HepG2 (cell line): ENCODE measurements around the gene IRF2BPL. TPM values are rescaled to one million over a fixed set of nuclear protein-coding genes. Genes with fewer than 3 reads are reported as not detected.
A peak's percentile ranks its signal among the peaks of the same experiment; 100 is the strongest.

ENCODE experiments used
- CENPX ChIP-seq: sonication (generic); formaldehyde crosslinking; IDR thresholded peaks from 2 replicates; pipeline ENCODE4 v1.9.0; 2021; ENCODE audit warnings: mild to moderate bottlenecking, missing genetic modification reagents, moderate library complexity
- CTCF ChIP-seq: sonication (generic); formaldehyde crosslinking; IDR thresholded peaks from 2 replicates; pipeline ENCODE4 v1.5.0; 2020; ENCODE audit warnings: mild to moderate bottlenecking, missing genetic modification reagents, moderate library complexity
- EZH2 ChIP-seq: conservative IDR thresholded peaks from 2 replicates; pipeline ENCODE4 v1.6.1; 2012; ENCODE audit warnings: mild to moderate bottlenecking, low read depth, low read length, moderate library complexity
- MED8 ChIP-seq: sonication (generic); formaldehyde crosslinking; IDR thresholded peaks from 2 replicates; pipeline ENCODE4 v1.8.1; 2023; ENCODE audit warnings: mild to moderate bottlenecking, missing genetic modification reagents; ENCODE audit not compliant: insufficient replicate concordance
- NR2C2 ChIP-seq: sonication (generic); formaldehyde crosslinking; IDR thresholded peaks from 2 replicates; pipeline ENCODE4 v1.4.0; 2020; ENCODE audit warnings: missing genetic modification reagents, mild to moderate bottlenecking, moderate library complexity, borderline replicate concordance
- PAF1 ChIP-seq: IDR thresholded peaks from 2 replicates; pipeline ENCODE4 v1.6.1; 2016; ENCODE audit warnings: missing genetic modification reagents, missing compliant biosample characterization
- PATZ1 ChIP-seq: sonication (generic); formaldehyde crosslinking; IDR thresholded peaks from 2 replicates; pipeline ENCODE4 v1.4.0; 2020; ENCODE audit warnings: missing genetic modification reagents
- RORA ChIP-seq: sonication (generic); formaldehyde crosslinking; IDR thresholded peaks from 2 replicates; pipeline ENCODE4 v1.5.0; 2020; ENCODE audit warnings: mild to moderate bottlenecking, missing genetic modification reagents, moderate library complexity
- SOX13 ChIP-seq, 3 experiments: fragments of 450-650 bp in 1 of 3; sonication (generic) in 1 of 3; formaldehyde crosslinking in 1 of 3; IDR thresholded peaks in 2 of 3; conservative IDR thresholded peaks in 1 of 3; 2 replicates each; pipeline versions ENCODE4 v1.5.0 to v1.6.1; 2016 to 2020; ENCODE audit warnings: antibody characterized with exemption in 1 of 3, mild to moderate bottlenecking in 1 of 3, missing compliant biosample characterization in 1 of 3, missing genetic modification reagents in 1 of 3, moderate library complexity in 1 of 3
- TMF1 ChIP-seq: sonication (generic); formaldehyde crosslinking; IDR thresholded peaks from 2 replicates; pipeline ENCODE4 v1.8.1; 2022; ENCODE audit warnings: low read depth, missing genetic modification reagents
- XBP1 ChIP-seq: sonication (generic); formaldehyde crosslinking; IDR thresholded peaks from 2 replicates; pipeline ENCODE4 v1.5.0; 2020; ENCODE audit warnings: missing genetic modification reagents
- ZNF142 ChIP-seq: sonication (generic); formaldehyde crosslinking; IDR thresholded peaks from 2 replicates; pipeline ENCODE4 v1.4.0; 2020; ENCODE audit warnings: missing genetic modification reagents
- ZNF460 ChIP-seq: sonication (generic); formaldehyde crosslinking; IDR thresholded peaks from 2 replicates; pipeline ENCODE4 v1.5.1; 2020; ENCODE audit warnings: missing genetic modification reagents, mild to moderate bottlenecking, borderline replicate concordance
- ZNF512 ChIP-seq: sonication (generic); formaldehyde crosslinking; IDR thresholded peaks from 2 replicates; pipeline ENCODE4 v1.4.0; 2020; ENCODE audit warnings: mild to moderate bottlenecking, missing genetic modification reagents
- ZNF563 ChIP-seq: sonication (generic); formaldehyde crosslinking; IDR thresholded peaks from 2 replicates; pipeline ENCODE4 v1.8.0; 2022; ENCODE audit warnings: mild to moderate bottlenecking, moderate library complexity, missing genetic modification reagents
- polyA plus RNA-seq, 8 experiments: library from polyadenylated mRNA; depleted of rRNA in 3 of 8; stranded (reverse) in 7 of 8; unstranded in 1 of 8; fragments of >200 nt; fragmentation: Illumina TruSeq in 4 of 8; extraction: Trizol in 4 of 8; gene quantifications; 2 replicates each; pipeline versions ENCODE4 v1.2.1 to v1.2.3, GENCODE V29; 2011 to 2016; ENCODE audit warnings: low read depth in 4 of 8, missing spikeins in 1 of 8, mixed read lengths in 1 of 8; ENCODE audit not compliant: insufficient read depth in 1 of 8
- total RNA-seq, 5 experiments: library from RNA; depleted of rRNA; stranded (reverse); fragments of >200 nt; fragmentation: Illumina TruSeq; extraction: Trizol; gene quantifications; 2 replicates each; pipeline ENCODE4 v1.2.3, GENCODE V29; 2016; ENCODE audit warnings: low read depth in 1 of 5

Gene IRF2BPL
- total and polyA plus RNA-seq, 2 of the 13 experiments (the other 11 are each of a cell fraction or from before 2014, with no cell fraction given) = 6.6 to 8.4 TPM

- TF ChIP-seq ZNF142 (CRISPR knock-in tag) (no peak), XBP1 (CRISPR knock-in tag) (no peak), ZNF512 (CRISPR knock-in tag) (no peak), CTCF (no peak; the same call in 1 of the 2 replicates), PATZ1 (CRISPR knock-in tag) (peak; percentile 68), ZNF460 (CRISPR knock-in tag) (no peak; the same call in 1 of the 2 replicates), ZNF563 (CRISPR knock-in tag) (no peak), RORA (no peak), SOX13 (IDR thresholded peaks at IDR 0.05) (peak; percentile 44; the same call in 1 of the 2 replicates), SOX13 (CRISPR knock-in tag; conservative IDR thresholded peaks at IDR 0.05 in 1 of 2, IDR thresholded peaks at IDR 0.05 in 1 of 2) (peak in 1 of 2 experiments; percentile 76; a peak in 2 of 4 replicates), MED8 (CRISPR knock-in tag) (no peak), TMF1 (CRISPR knock-in tag) (no peak), NR2C2 (no peak), EZH2 (no peak), CENPX (no peak), PAF1 (CRISPR knock-in tag) (no peak)
Observed at GRCh38 chr14:77040059-77040740, 11.7 kb upstream of the IRF2BPL start (continued).
